IMR-90 (cell line): ENCODE results near the gene APOOL. TPM values are rescaled to one million over a fixed set of nuclear protein-coding genes. Genes with fewer than 3 reads are reported as not detected.

Source experiments
- ATAC-seq: fragments of 200-7000 bp; cut with Tn5 transposase; 2 replicates; pipeline ENCODE4 v1.9.1; 2020; ENCODE audit warnings: low read depth, mild to moderate bottlenecking, moderate library complexity
- BruUV-seq: library from RNA; stranded (reverse); fragments of 400-500 nt; replicated peaks from 2 replicates; lab custom pipeline; 2021; lab: Mats Ljungman, UMichigan
- CTCF ChIA-PET: fragments of 300-600 bp; formaldehyde crosslinking; extraction: SDS; loops from one replicate; lab custom pipeline; 2021; ENCODE audit warnings: antibody characterized with exemption; lab: Yijun Ruan, JAX
- POLR2A ChIA-PET: fragments of 300-600 bp; sonication (Branson Sonifier 250); formaldehyde crosslinking; loops from one replicate; lab custom pipeline; 2022; ENCODE audit warnings: antibody characterized with exemption; ENCODE audit not compliant: unreplicated experiment; lab: Charles Lee
- DNase-seq: peaks from one replicate; pipeline ENCODE4 v3.0.0; 2013
- H2AFZ ChIP-seq: replicated peaks from 2 replicates; pipeline ENCODE3; 2013; ENCODE audit warnings: low read length, mild to moderate bottlenecking; ENCODE audit not compliant: poor library complexity
- H2AK5ac ChIP-seq: 2 replicates; pipeline ENCODE4 v1.6.1; 2013; ENCODE audit warnings: low read depth, low read length, inconsistent platforms
- H2AK9ac ChIP-seq: replicated peaks from 2 replicates; pipeline ENCODE3; 2013; ENCODE audit warnings: mild to moderate bottlenecking, low read depth, low read length, moderate library complexity; ENCODE audit not compliant: poor library complexity
- H2BK120ac ChIP-seq: 2 replicates; pipeline ENCODE4 v1.6.1; 2013; ENCODE audit warnings: low read depth, low read length, inconsistent platforms
- H2BK15ac ChIP-seq: 3 replicates; pipeline ENCODE4 v1.6.1; 2013; ENCODE audit warnings: low read depth, low read length, inconsistent platforms
- H2BK20ac ChIP-seq: 2 replicates; pipeline ENCODE4 v1.6.1; 2013; ENCODE audit warnings: low read depth, mild to moderate bottlenecking, inconsistent platforms, low read length, moderate library complexity
- H2BK5ac ChIP-seq: 2 replicates; pipeline ENCODE4 v1.6.1; 2013; ENCODE audit warnings: mild to moderate bottlenecking, low read depth, low read length, inconsistent platforms; ENCODE audit not compliant: poor library complexity, severe bottlenecking
- H3K14ac ChIP-seq: replicated peaks from 2 replicates; pipeline ENCODE4 v1.6.1; 2013; ENCODE audit warnings: low read depth, low read length, inconsistent platforms
- H3K18ac ChIP-seq: 2 replicates; pipeline ENCODE4 v1.6.1; 2013; ENCODE audit warnings: low read depth, low read length, control low read depth
- H3K23ac ChIP-seq: 2 replicates; pipeline ENCODE4 v1.6.1; 2013; ENCODE audit warnings: low read depth, low read length, inconsistent platforms
- H3K27ac ChIP-seq: 2 replicates; pipeline ENCODE4 v1.5.1; 2013; ENCODE audit warnings: mild to moderate bottlenecking, control low read depth, low read length; ENCODE audit not compliant: insufficient read depth
- H3K27me3 ChIP-seq: 2 replicates; pipeline ENCODE4 v1.6.1; 2013; ENCODE audit warnings: low read length; ENCODE audit not compliant: control insufficient read depth, insufficient read depth
- H3K36me3 ChIP-seq: 2 replicates; pipeline ENCODE4 v1.6.1; 2013; ENCODE audit warnings: low read length, mixed read lengths; ENCODE audit not compliant: control insufficient read depth, insufficient read depth
- H3K4ac ChIP-seq: 2 replicates; pipeline ENCODE4 v1.6.1; 2013; ENCODE audit warnings: low read depth, low read length, inconsistent platforms
- H3K4me1 ChIP-seq: 2 replicates; pipeline ENCODE4 v1.6.1; 2013; ENCODE audit warnings: low read length, mixed read lengths; ENCODE audit not compliant: control insufficient read depth, insufficient read depth
- H3K4me2 ChIP-seq: 2 replicates; pipeline ENCODE4 v1.6.1; 2013; ENCODE audit warnings: low read depth, mild to moderate bottlenecking, control low read depth, low read length, moderate library complexity
- H3K4me3 ChIP-seq: 2 replicates; pipeline ENCODE4 v1.5.1; 2013; ENCODE audit warnings: low read depth, mild to moderate bottlenecking, control low read depth, low read length, moderate library complexity; ENCODE audit not compliant: insufficient read depth
- H3K56ac ChIP-seq: 2 replicates; pipeline ENCODE4 v1.6.1; 2013; ENCODE audit warnings: low read length, inconsistent platforms; ENCODE audit not compliant: insufficient read depth; ENCODE audit errors: extremely low read depth
- H3K79me1 ChIP-seq, 2 experiments: 2 replicates each; pipeline ENCODE4 v1.6.1; 2013; ENCODE audit warnings: low read length in 2 of 2, inconsistent platforms in 1 of 2, low read depth in 1 of 2
- H3K9ac ChIP-seq: 2 replicates; pipeline ENCODE4 v1.6.1; 2013; ENCODE audit warnings: low read depth, low read length, control low read depth
- H3K9me1 ChIP-seq: 2 replicates; pipeline ENCODE4 v1.6.1; 2013; ENCODE audit warnings: low read length, inconsistent platforms; ENCODE audit not compliant: insufficient read depth
- H3K9me3 ChIP-seq: 2 replicates; pipeline ENCODE4 v1.6.1; 2013; ENCODE audit warnings: low read length; ENCODE audit not compliant: control insufficient read depth, insufficient read depth
- H4K20me1 ChIP-seq: 2 replicates; pipeline ENCODE4 v1.6.1; 2013; ENCODE audit warnings: low read length, inconsistent platforms; ENCODE audit not compliant: insufficient read depth
- H4K5ac ChIP-seq: 2 replicates; pipeline ENCODE4 v1.6.1; 2013; ENCODE audit warnings: mild to moderate bottlenecking, low read depth, low read length, control low read depth
- H4K8ac ChIP-seq, 2 experiments: 2 replicates each; pipeline ENCODE4 v1.6.1; 2013; ENCODE audit warnings: low read depth in 2 of 2, low read length in 2 of 2, control low read depth in 1 of 2, inconsistent platforms in 1 of 2
- H4K91ac ChIP-seq: 2 replicates; pipeline ENCODE4 v1.6.1; 2013; ENCODE audit warnings: low read depth, low read length, inconsistent platforms; ENCODE audit not compliant: insufficient read depth
- BHLHE40 ChIP-seq: fragments of 150-350 bp; IDR thresholded peaks from 2 replicates; pipeline ENCODE4 v1.6.1; 2016; ENCODE audit warnings: mild to moderate bottlenecking, low read depth, low read length
- CEBPB ChIP-seq: IDR thresholded peaks from 2 replicates; pipeline ENCODE4 v1.6.1; 2012; ENCODE audit warnings: low read depth, low read length, improper control_type of control experiment
- CHD1 ChIP-seq: IDR thresholded peaks from 2 replicates; pipeline ENCODE4 v1.6.1; 2012; ENCODE audit warnings: low read depth, low read length, improper control_type of control experiment
- CTCF ChIP-seq: conservative IDR thresholded peaks from 2 replicates; pipeline ENCODE4 v1.5.1; 2012; ENCODE audit warnings: mild to moderate bottlenecking, low read depth, low read length, improper control_type of control experiment
- ELK1 ChIP-seq: fragments of 150-350 bp; IDR thresholded peaks from 2 replicates; pipeline ENCODE4 v1.6.1; 2016; ENCODE audit warnings: low read depth, mild to moderate bottlenecking, low read length, moderate library complexity, borderline replicate concordance
- FOS ChIP-seq: fragments of 150-350 bp; IDR thresholded peaks from 2 replicates; pipeline ENCODE4 v1.6.1; 2016; ENCODE audit warnings: low read depth, low read length
- MAFK ChIP-seq: IDR thresholded peaks from 2 replicates; pipeline ENCODE4 v1.6.1; 2012; ENCODE audit warnings: low read depth, low read length, improper control_type of control experiment
- MAZ ChIP-seq: IDR thresholded peaks from 2 replicates; pipeline ENCODE4 v1.6.1; 2012; ENCODE audit warnings: low read depth, mild to moderate bottlenecking, low read length, improper control_type of control experiment, moderate library complexity, borderline replicate concordance
- NFE2L2 ChIP-seq: fragments of 150-350 bp; IDR thresholded peaks from 2 replicates; pipeline ENCODE4 v1.6.1; 2016; ENCODE audit warnings: low read depth, mild to moderate bottlenecking, low read length
- RFX5 ChIP-seq: IDR thresholded peaks from 2 replicates; pipeline ENCODE4 v1.8.0; 2012; ENCODE audit warnings: low read depth, mild to moderate bottlenecking, low read length, moderate library complexity
- SMC3 ChIP-seq: fragments of 150-350 bp; IDR thresholded peaks from 2 replicates; pipeline ENCODE4 v1.6.1; 2016; ENCODE audit warnings: low read depth, mild to moderate bottlenecking, antibody characterized with exemption, low read length, moderate library complexity
- WGBS, 2 experiments: methylation state at CpG; one replicate each; pipeline versions ENCODE4 v1.1.5 to v1.1.7; 2013; ENCODE audit warnings: missing lambda C conversion rate in 2 of 2; ENCODE audit not compliant: insufficient read length in 1 of 2; ENCODE audit errors: extremely low coverage in 2 of 2; 5-methylcytosine and 5-hydroxymethylcytosine counted together
- dilution Hi-C: fragments of 300-500 bp; cut with HindIII; formaldehyde crosslinking; loops from one replicate; pipeline ENCODE4 v1.14.3; 2018; ENCODE audit warnings: low sequenced_read_pairs; ENCODE audit not compliant: unreplicated experiment
- in situ Hi-C: fragments of 300-500 bp; cut with MboI; formaldehyde crosslinking; loops from 3 replicates; pipeline ENCODE4 v1.14.3; 2019; ENCODE audit warnings: low sequenced_read_pairs, inconsistent platforms, mixed read lengths
- intact Hi-C: fragments of 100-400 bp; cut with micrococcal nuclease; formaldehyde crosslinking; loops from 2 replicates; pipeline ENCODE4 v1.10.0; 2022
- polyA plus RNA-seq, 3 experiments: library from polyadenylated mRNA; depleted of rRNA; stranded (reverse); fragments of >200 nt; gene quantifications; 2 replicates each; pipeline ENCODE4 v1.2.3, GENCODE V29; 2012; ENCODE audit warnings: low replicate concordance in 1 of 3
- total RNA-seq: library from RNA; depleted of rRNA; stranded (reverse); fragments of >200 nt; gene quantifications from 2 replicates; pipeline ENCODE4 v1.2.3, GENCODE V29; 2012

The APOOL gene
- total and polyA plus RNA-seq, 2 of the 4 experiments (the other 2 are of a cell fraction) = 4.6 to 9.7 TPM

GRCh38 chrX:85140964-85141363 lies 137.3 kb downstream of the APOOL start:
- intact Hi-C loops = no loop called here
- DNase-seq (no peak), ATAC-seq (no peak)
- ChIA-PET CTCF (no interaction called here), POLR2A (no interaction called here)
- Histone ChIP-seq H4K91ac (no peak overlapping the region), H2BK15ac (no peak overlapping the region), H3K79me1 (no peaks in the 10 kb centered on the region), H3K36me3 (no peaks in the 10 kb centered on the region), H3K4me1 (no peaks in the 10 kb centered on the region), H3K56ac (no peak overlapping the region), H4K20me1 (no peaks in the 10 kb centered on the region), H4K5ac (no peak overlapping the region), H3K9me3 (no peaks in the 10 kb centered on the region), H3K9ac (no peak overlapping the region), H3K4ac (no peak overlapping the region), H4K8ac (no peak overlapping the region), H3K18ac (no peak overlapping the region), H3K27ac (no peak overlapping the region), H2BK5ac (no peak overlapping the region), H2AK5ac (no peak overlapping the region), H3K23ac (no peak overlapping the region), H3K4me3 (no peak overlapping the region), H3K9me1 (no peaks in the 10 kb centered on the region), H2BK120ac (no peak overlapping the region), H3K27me3 (no peaks in the 10 kb centered on the region), H3K4me2 (no peak overlapping the region), H3K14ac (no peak overlapping the region), H2AK9ac (no peak overlapping the region), H2AFZ (no peak overlapping the region), H2BK20ac (no peak overlapping the region)
- dilution Hi-C loops = no loop called here
- WGBS, 2 experiments = no CpG with 5 or more reads among the region's 1 CpG
- no TSS peak for BruUV-seq
- in situ Hi-C loops = no loop called here
- TF ChIP-seq FOS (no peak), SMC3 (no peak), MAZ (no peak), RFX5 (no peak), CTCF (no peak), CHD1 (no peak), ELK1 (no peak), NFE2L2 (no peak), BHLHE40 (no peak), CEBPB (no peak), MAFK (no peak)
